ENCODE data around the gene DUSP10. TPM values are rescaled to one million over a fixed set of nuclear protein-coding genes. Genes with fewer than 3 reads are reported as not detected.

Gene DUSP10
- polyA plus RNA-seq, 3 donors, result 10.4 to 41.1 (median 12.7) TPM

GRCh38 chr1:221732052-221732451, 9.8 kb downstream of the DUSP10 start:
- Mint-ChIP-seq H3K27me3 (ENCODE audit: low read depth in 3 of 3) (no peaks in the 10 kb centered on the region), H3K9me3 (peaks cover 0 to 4% (median 0%) of the 10 kb centered on the region in 7 donors), H3K27ac (no peak overlapping the region), H3K4me3 (no peak overlapping the region), H3K36me3 (peaks cover 47 to 50% of the 10 kb centered on the region in 2 donors), H3K4me1 (peaks cover 40% of the 10 kb centered on the region)
- Histone ChIP-seq H3K4me2 (replicated peaks; ENCODE audit: extremely low read depth, low read length, poor library complexity, severe bottlenecking) (no peak overlapping the region), H3K27ac (ENCODE audit: low read depth in 1 of 2, low read length in 2 of 2) (no peak overlapping the region), H3K36me3 (replicated peaks in 1 of 2; ENCODE audit: control insufficient read depth in 1 of 2, insufficient read depth in 2 of 2, low read length in 2 of 2) (peaks cover 5 to 52% of the 10 kb centered on the region in 2 donors), H3K79me2 (ENCODE audit: insufficient read depth, low read length) (peaks cover 98% of the 10 kb centered on the region), H2AFZ (ENCODE audit: insufficient read depth, low read depth, low read length, poor library complexity, severe bottlenecking) (no peak overlapping the region), H4K20me1 (ENCODE audit: insufficient read depth, low read length) (peaks cover 45% of the 10 kb centered on the region), H3K27me3 (ENCODE audit: control insufficient read depth in 2 of 2, insufficient read depth in 2 of 2, low read length in 2 of 2) (no peaks in the 10 kb centered on the region), H3K9me3 (replicated peaks in 1 of 2; ENCODE audit: control insufficient read depth in 1 of 2, insufficient read depth in 1 of 2, low read length in 2 of 2) (no peaks in the 10 kb centered on the region), H3K4me3 (replicated peaks in 1 of 3; ENCODE audit: low read depth in 2 of 3, low read length in 3 of 3) (no peak overlapping the region), H3K9ac (ENCODE audit: insufficient read depth, low read length, poor library complexity, severe bottlenecking) (no peak overlapping the region), H3K4me1 (ENCODE audit: control insufficient read depth in 1 of 2, insufficient read depth in 2 of 2, low read length in 2 of 2) (peaks cover 33 to 37% of the 10 kb centered on the region in 2 donors)
- TF ChIP-seq, protein P1, sequence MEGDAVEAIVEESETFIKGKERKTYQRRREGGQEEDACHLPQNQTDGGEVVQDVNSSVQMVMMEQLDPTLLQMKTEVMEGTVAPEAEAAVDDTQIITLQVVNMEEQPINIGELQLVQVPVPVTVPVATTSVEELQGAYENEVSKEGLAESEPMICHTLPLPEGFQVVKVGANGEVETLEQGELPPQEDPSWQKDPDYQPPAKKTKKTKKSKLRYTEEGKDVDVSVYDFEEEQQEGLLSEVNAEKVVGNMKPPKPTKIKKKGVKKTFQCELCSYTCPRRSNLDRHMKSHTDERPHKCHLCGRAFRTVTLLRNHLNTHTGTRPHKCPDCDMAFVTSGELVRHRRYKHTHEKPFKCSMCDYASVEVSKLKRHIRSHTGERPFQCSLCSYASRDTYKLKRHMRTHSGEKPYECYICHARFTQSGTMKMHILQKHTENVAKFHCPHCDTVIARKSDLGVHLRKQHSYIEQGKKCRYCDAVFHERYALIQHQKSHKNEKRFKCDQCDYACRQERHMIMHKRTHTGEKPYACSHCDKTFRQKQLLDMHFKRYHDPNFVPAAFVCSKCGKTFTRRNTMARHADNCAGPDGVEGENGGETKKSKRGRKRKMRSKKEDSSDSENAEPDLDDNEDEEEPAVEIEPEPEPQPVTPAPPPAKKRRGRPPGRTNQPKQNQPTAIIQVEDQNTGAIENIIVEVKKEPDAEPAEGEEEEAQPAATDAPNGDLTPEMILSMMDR (IDR thresholded peaks at IDR 0.05), result no peak
- intact Hi-C loops (cut with micrococcal nuclease), result no loop called here
- no peak for DNase-seq

GRCh38 chr1:221729771-221730330, 12.0 kb downstream of the DUSP10 start:
- Histone ChIP-seq H3K4me2 (replicated peaks; ENCODE audit: extremely low read depth, low read length, poor library complexity, severe bottlenecking) (no peak overlapping the region), H3K79me2 (ENCODE audit: insufficient read depth, low read length) (peaks cover 87% of the 10 kb centered on the region), H2AFZ (ENCODE audit: insufficient read depth, low read depth, low read length, poor library complexity, severe bottlenecking) (no peak overlapping the region), H3K36me3 (replicated peaks in 1 of 2; ENCODE audit: control insufficient read depth in 1 of 2, insufficient read depth in 2 of 2, low read length in 2 of 2) (peaks cover 0 to 40% of the 10 kb centered on the region in 2 donors), H3K9ac (ENCODE audit: insufficient read depth, low read length, poor library complexity, severe bottlenecking) (no peak overlapping the region), H3K27me3 (ENCODE audit: control insufficient read depth in 2 of 2, insufficient read depth in 2 of 2, low read length in 2 of 2) (no peaks in the 10 kb centered on the region), H3K27ac (ENCODE audit: low read depth in 1 of 2, low read length in 2 of 2) (no peak overlapping the region), H3K4me3 (replicated peaks in 1 of 3; ENCODE audit: low read depth in 2 of 3, low read length in 3 of 3) (no peak overlapping the region), H3K9me3 (replicated peaks in 1 of 2; ENCODE audit: control insufficient read depth in 1 of 2, insufficient read depth in 1 of 2, low read length in 2 of 2) (no peaks in the 10 kb centered on the region), H3K4me1 (ENCODE audit: control insufficient read depth in 1 of 2, insufficient read depth in 2 of 2, low read length in 2 of 2) (peaks cover 34 to 38% of the 10 kb centered on the region in 2 donors), H4K20me1 (ENCODE audit: insufficient read depth, low read length) (peaks cover 25% of the 10 kb centered on the region)
- H3K27me3 Mint-ChIP-seq (ENCODE audit: low read depth in 3 of 3), result no peaks in the 10 kb centered on the region
- 100% methylated on average over 3 of the region's 6 CpGs for WGBS (ENCODE audit: insufficient coverage)
- no peak for DNase-seq
- no peak overlapping the region for H3K27ac Mint-ChIP-seq
- no peaks in the 10 kb centered on the region for H3K9me3 Mint-ChIP-seq
- H3K4me3 Mint-ChIP-seq, result no peak overlapping the region
- TF ChIP-seq, protein P1 (IDR thresholded peaks at IDR 0.05), result no peak
- H3K4me1 Mint-ChIP-seq, result peaks cover 56% of the 10 kb centered on the region
- H3K36me3 Mint-ChIP-seq, result peaks cover 33 to 37% of the 10 kb centered on the region in 2 donors
- intact Hi-C loops (cut with micrococcal nuclease), result no loop called here
